Tibial nerve (tissue), 3 donors: ENCODE data around the gene CHRNA7.
"Not testable (repeated sequence)": the region's sequence is repeated elsewhere in the genome, so short reads cannot be mapped to it uniquely, and the experiment has no call there.

ENCODE experiments used
- POLR2A ChIP-seq, 2 donors: fragments of 450-650 bp; IDR thresholded peaks; one replicate each; pipeline ENCODE4 v1.6.1; 2017; ENCODE audit warnings: antibody characterized with exemption in 2 of 2, mild to moderate bottlenecking in 2 of 2, moderate library complexity in 2 of 2
- TF ChIP-seq, protein P1 (sequence below), 5 experiments: fragments of 200-600 bp in 3 of 5; fragments of 450-650 bp in 2 of 5; sonication (generic) in 3 of 5; IDR thresholded peaks; one replicate each; pipeline ENCODE4 v1.5.1; 2016 to 2019; ENCODE audit warnings: antibody characterized with exemption in 5 of 5, mild to moderate bottlenecking in 3 of 5, moderate library complexity in 2 of 5

DNA sequence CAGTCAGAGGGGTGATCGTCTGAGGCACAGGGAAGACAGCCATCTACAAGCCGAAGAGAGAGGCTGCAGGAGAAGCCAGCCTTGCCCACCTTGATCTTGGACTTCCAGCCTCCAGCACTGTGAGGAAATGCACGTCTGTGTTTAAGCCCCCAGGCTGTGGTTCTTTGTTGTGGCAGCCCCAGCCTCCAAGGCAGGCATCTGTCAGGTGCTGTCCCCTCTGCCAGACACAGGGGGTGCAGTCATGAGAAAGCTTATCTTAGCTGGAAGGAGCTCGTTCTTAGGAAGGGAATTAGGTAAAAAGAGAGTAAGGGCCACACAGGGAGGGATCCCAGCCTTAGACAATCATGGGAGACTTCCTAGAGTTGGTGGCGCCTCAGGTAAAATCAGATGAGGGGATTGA is 150.3 kb downstream of the CHRNA7 start:
- TF ChIP-seq POLR2A (IDR thresholded peaks at IDR 0.05): not testable (repeated sequence)
- TF ChIP-seq, protein P1, sequence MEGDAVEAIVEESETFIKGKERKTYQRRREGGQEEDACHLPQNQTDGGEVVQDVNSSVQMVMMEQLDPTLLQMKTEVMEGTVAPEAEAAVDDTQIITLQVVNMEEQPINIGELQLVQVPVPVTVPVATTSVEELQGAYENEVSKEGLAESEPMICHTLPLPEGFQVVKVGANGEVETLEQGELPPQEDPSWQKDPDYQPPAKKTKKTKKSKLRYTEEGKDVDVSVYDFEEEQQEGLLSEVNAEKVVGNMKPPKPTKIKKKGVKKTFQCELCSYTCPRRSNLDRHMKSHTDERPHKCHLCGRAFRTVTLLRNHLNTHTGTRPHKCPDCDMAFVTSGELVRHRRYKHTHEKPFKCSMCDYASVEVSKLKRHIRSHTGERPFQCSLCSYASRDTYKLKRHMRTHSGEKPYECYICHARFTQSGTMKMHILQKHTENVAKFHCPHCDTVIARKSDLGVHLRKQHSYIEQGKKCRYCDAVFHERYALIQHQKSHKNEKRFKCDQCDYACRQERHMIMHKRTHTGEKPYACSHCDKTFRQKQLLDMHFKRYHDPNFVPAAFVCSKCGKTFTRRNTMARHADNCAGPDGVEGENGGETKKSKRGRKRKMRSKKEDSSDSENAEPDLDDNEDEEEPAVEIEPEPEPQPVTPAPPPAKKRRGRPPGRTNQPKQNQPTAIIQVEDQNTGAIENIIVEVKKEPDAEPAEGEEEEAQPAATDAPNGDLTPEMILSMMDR (IDR thresholded peaks at IDR 0.05): not testable (repeated sequence)
